AG04450 (cell line): Measurements from ENCODE around the gene WNT1. TPM values are rescaled to one million over a fixed set of nuclear protein-coding genes. Genes with fewer than 3 reads are reported as not detected.

Experiments used
- CTCF ChIA-PET: fragments of 300-600, 350-600 bp; formaldehyde crosslinking; extraction: SDS; loops from one replicate; lab custom pipeline; 2022; ENCODE audit warnings: antibody characterized with exemption, inconsistent platforms; lab: Charles Lee
- POLR2A ChIA-PET: fragments of 350-600 bp; formaldehyde crosslinking; extraction: SDS; loops from one replicate; lab custom pipeline; 2021; ENCODE audit warnings: antibody characterized with exemption, inconsistent platforms; lab: Yijun Ruan, JAX
- DNase-seq: peaks from one replicate; pipeline ENCODE4 v3.0.0-alpha.2; 2011; ENCODE audit warnings: low read depth, low spot score
- H3K27ac ChIP-seq: one replicate; pipeline ENCODE4 v1.5.1; 2012; ENCODE audit warnings: low read depth, low read length, control low read depth
- H3K27me3 ChIP-seq: one replicate; pipeline ENCODE4 v1.6.0; 2012; ENCODE audit warnings: low read length; ENCODE audit not compliant: control insufficient read depth, insufficient read depth
- H3K4me3 ChIP-seq: 2 replicates; pipeline ENCODE4 v1.5.1; 2011; ENCODE audit warnings: mild to moderate bottlenecking, low read depth, low read length, control low read depth
- H3K9me3 ChIP-seq: 2 replicates; pipeline ENCODE4 v1.5.1; 2012; ENCODE audit warnings: low read length; ENCODE audit not compliant: control insufficient read depth, insufficient read depth
- polyA minus RNA-seq: library from RNA; depleted of rRNA, polyadenylated mRNA; stranded (reverse); fragments of >200 nt; gene quantifications from 2 replicates; pipeline ENCODE4 v1.2.3, GENCODE V29; 2011; rRNA and poly(A)+ RNA removed
- polyA plus RNA-seq: library from polyadenylated mRNA; depleted of rRNA; stranded (reverse); fragments of >200 nt; gene quantifications from 2 replicates; pipeline ENCODE4 v1.2.3, GENCODE V29; 2011; rRNA removed
- TF ChIP-seq, protein P1 (sequence below): IDR thresholded peaks from 2 replicates; pipeline ENCODE4 v1.5.1; 2011; ENCODE audit warnings: low read depth, low read length, control low read depth, inconsistent platforms

The WNT1 gene
- not detected in 2 replicates for polyA plus RNA-seq
- polyA minus RNA-seq: not detected in 2 replicates

DNA sequence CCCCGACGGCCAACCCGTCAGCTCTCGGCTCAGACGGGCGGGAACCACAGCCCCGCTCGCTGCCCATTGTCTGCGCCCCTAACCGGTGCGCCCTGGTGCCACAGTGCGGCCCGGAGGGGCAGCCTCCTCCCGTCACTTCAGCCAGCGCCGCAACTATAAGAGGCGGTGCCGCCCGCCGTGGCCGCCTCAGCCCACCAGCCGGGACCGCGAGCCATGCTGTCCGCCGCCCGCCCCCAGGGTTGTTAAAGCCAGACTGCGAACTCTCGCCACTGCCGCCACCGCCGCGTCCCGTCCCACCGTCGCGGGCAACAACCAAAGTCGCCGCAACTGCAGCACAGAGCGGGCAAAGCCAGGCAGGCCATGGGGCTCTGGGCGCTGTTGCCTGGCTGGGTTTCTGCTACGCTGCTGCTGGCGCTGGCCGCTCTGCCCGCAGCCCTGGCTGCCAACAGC lies at the start of gene WNT1:
TSS of gene WNT1 (plus strand) at position 32 of the 450 bp plus-strand sequence. CDS start at position 361, 329 bp downstream.
- DNase-seq: no peak
- ChIA-PET CTCF (interaction anchor here (0.6 to 11.8 kb wide), 11 partner anchors 9 to 159 kb away, joined by 3 to 95 read pairs (median 5); partner anchors contain the start of genes ARF3, DDX23 and FKBP11), POLR2A (no interaction called here)
- no peak within 1 kb of the TSS for H3K4me3 ChIP-seq
- H3K27me3 ChIP-seq: peaks cover 65% of the 10 kb centered on the region
- no peak within 1 kb of the TSS for H3K27ac ChIP-seq
- H3K9me3 ChIP-seq: peaks cover 5% of the 10 kb centered on the region; the same call in 1 of the 2 replicates
- TF ChIP-seq, protein P1, sequence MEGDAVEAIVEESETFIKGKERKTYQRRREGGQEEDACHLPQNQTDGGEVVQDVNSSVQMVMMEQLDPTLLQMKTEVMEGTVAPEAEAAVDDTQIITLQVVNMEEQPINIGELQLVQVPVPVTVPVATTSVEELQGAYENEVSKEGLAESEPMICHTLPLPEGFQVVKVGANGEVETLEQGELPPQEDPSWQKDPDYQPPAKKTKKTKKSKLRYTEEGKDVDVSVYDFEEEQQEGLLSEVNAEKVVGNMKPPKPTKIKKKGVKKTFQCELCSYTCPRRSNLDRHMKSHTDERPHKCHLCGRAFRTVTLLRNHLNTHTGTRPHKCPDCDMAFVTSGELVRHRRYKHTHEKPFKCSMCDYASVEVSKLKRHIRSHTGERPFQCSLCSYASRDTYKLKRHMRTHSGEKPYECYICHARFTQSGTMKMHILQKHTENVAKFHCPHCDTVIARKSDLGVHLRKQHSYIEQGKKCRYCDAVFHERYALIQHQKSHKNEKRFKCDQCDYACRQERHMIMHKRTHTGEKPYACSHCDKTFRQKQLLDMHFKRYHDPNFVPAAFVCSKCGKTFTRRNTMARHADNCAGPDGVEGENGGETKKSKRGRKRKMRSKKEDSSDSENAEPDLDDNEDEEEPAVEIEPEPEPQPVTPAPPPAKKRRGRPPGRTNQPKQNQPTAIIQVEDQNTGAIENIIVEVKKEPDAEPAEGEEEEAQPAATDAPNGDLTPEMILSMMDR: no peak

DNA sequence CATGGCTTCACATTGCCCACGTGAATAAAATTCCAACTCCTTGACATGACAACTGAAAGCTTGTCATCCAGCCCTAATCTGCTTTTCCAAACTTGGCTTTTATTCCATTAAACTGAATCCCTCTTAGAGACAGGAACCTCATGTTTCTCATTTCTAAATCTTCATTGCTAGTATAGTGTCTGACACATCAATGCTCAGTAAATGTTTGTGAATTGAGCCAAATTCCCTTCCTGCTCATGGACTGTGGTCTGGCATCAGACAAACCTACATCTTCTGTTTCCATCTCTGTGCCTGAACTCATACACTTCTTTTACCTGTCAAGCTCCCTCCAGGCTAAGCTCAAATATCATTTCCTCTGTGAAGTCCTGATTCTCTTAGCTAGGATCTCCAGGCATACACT lies 48.6 kb upstream of the WNT1 start:
- DNase-seq: no peak
- ChIA-PET POLR2A (interaction anchor here (1.2 kb wide), 1 partner anchor 38 kb away, joined by 3 read pairs; no protein-coding TSS in a partner anchor), CTCF (interaction anchor here (0.6 to 9.7 kb wide), 8 partner anchors 9 to 77 kb away, joined by 3 to 140 read pairs (median 4); partner anchors contain the start of gene DDX23)
- H3K9me3 ChIP-seq: no peaks in the 10 kb centered on the region
- H3K27ac ChIP-seq: no peak overlapping the region
- TF ChIP-seq, protein P1: no peak
- no peak overlapping the region for H3K4me3 ChIP-seq
- no peaks in the 10 kb centered on the region for H3K27me3 ChIP-seq

DNA sequence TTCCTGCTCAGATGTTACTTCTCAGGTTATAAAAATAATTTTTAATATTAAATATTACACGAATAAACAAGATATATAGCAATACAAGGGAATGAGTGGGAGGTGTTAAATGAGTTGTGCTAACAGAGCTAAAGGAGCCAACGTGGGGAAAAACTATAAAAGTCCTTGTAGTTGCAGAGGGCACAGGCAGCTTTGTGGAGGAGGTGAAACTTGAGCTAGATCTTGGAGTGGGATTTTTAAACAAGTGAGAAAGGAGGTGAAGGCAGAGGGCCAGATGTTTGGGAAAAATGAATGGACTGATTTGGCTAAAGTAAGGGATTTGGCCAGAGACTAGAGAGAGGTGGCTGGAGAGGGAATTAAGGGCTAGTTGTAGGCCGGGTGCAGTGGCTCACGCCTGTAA lies 47.6 kb upstream of the WNT1 start:
- ChIA-PET CTCF (interaction anchor here (0.9 to 9.7 kb wide), 5 partner anchors 8 to 78 kb away, joined by 3 to 140 read pairs (median 7); partner anchors contain the start of genes DDX23 and RND1), POLR2A (interaction anchor here (0.7 kb wide), 1 partner anchor 18 kb away, joined by 3 read pairs; no protein-coding TSS in a partner anchor)
- no peak for DNase-seq
- H3K9me3 ChIP-seq: no peaks in the 10 kb centered on the region
- TF ChIP-seq, protein P1: no peak
- no peaks in the 10 kb centered on the region for H3K27me3 ChIP-seq
- H3K4me3 ChIP-seq: no peak overlapping the region
- H3K27ac ChIP-seq: no peak overlapping the region

DNA sequence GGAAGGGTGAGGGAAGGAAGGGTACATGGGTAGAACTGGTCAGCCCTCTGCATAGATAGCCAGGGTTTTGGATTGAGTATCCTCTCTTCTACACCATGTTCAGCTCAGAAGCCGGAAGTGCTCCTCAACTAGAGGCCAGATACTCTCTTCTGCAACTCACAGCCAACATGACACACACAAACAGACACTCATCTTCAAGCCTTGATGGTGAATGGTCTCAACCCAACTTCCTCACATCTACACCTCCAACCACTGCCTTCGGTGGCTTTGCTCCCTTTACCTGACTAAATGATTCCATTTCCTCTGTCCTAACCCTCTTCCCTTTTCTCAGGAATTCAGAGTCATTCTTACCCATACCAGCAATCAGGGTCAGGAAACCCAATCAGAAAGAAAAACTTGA lies 45.2 kb upstream of the WNT1 start:
- DNase-seq: no peak
- Histone ChIP-seq H3K27me3 (no peaks in the 10 kb centered on the region), H3K27ac (no peak overlapping the region), H3K9me3 (no peaks in the 10 kb centered on the region), H3K4me3 (no peak overlapping the region)
- ChIA-PET POLR2A (no interaction called here), CTCF (interaction anchor here (0.6 to 9.7 kb wide), 5 partner anchors 15 to 179 kb away, joined by 3 to 140 read pairs (median 5); partner anchors contain the start of gene DDX23)
- TF ChIP-seq, protein P1: no peak
